ENCODE data around the gene SORT1. TPM values are rescaled to one million over a fixed set of nuclear protein-coding genes. Genes with fewer than 3 reads are reported as not detected.

Gene SORT1
- polyA plus RNA-seq, 3 donors = 21.3 to 41.1 (median 35.3) TPM

DNA sequence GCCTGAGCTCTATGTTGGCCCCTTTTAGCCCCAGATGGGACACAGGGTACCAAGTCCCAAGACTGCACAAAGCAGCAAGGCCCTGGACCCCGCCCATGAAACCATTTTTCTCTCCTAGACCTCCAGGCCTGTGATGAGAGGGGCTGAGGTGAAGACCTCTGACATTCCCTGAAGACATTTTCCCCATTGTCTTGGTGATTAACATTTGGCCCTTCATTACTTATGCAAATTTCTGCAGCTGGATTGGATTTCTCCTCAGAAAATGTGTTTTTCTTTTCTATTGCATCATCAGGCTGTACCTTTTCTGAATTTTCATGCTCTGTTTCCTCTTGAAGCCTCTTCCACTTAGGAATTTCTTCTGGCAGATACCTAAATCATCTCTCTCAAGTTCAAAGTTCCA, 36.8 kb upstream of the SORT1 start:
- H3K4me3 ChIP-seq (replicated peaks in 1 of 3; ENCODE audit: low read depth in 2 of 3, low read length in 3 of 3) = no peak overlapping the region
- H3K9ac ChIP-seq (ENCODE audit: insufficient read depth, low read length, poor library complexity, severe bottlenecking) = no peak overlapping the region
- Mint-ChIP-seq H3K36me3 (no peaks in the 10 kb centered on the region), H3K4me3 (no peak overlapping the region), H3K4me1 (no peaks in the 10 kb centered on the region), H3K27me3 (ENCODE audit: low read depth in 3 of 3) (peaks cover 4 to 19% (median 9%) of the 10 kb centered on the region in 3 donors), H3K27ac (no peak overlapping the region), H3K9me3 (peaks cover 0 to 20% (median 5%) of the 10 kb centered on the region in 7 donors)
- H3K27ac ChIP-seq (ENCODE audit: low read depth in 1 of 2, low read length in 2 of 2) = no peak overlapping the region
- no peak for DNase-seq
- no peaks in the 10 kb centered on the region for H3K79me2 ChIP-seq (ENCODE audit: insufficient read depth, low read length)
- no peaks in the 10 kb centered on the region for H3K36me3 ChIP-seq (replicated peaks in 1 of 2; ENCODE audit: control insufficient read depth in 1 of 2, insufficient read depth in 2 of 2, low read length in 2 of 2)
- TF ChIP-seq, protein P1, sequence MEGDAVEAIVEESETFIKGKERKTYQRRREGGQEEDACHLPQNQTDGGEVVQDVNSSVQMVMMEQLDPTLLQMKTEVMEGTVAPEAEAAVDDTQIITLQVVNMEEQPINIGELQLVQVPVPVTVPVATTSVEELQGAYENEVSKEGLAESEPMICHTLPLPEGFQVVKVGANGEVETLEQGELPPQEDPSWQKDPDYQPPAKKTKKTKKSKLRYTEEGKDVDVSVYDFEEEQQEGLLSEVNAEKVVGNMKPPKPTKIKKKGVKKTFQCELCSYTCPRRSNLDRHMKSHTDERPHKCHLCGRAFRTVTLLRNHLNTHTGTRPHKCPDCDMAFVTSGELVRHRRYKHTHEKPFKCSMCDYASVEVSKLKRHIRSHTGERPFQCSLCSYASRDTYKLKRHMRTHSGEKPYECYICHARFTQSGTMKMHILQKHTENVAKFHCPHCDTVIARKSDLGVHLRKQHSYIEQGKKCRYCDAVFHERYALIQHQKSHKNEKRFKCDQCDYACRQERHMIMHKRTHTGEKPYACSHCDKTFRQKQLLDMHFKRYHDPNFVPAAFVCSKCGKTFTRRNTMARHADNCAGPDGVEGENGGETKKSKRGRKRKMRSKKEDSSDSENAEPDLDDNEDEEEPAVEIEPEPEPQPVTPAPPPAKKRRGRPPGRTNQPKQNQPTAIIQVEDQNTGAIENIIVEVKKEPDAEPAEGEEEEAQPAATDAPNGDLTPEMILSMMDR (IDR thresholded peaks at IDR 0.05) = no peak
- intact Hi-C loops (cut with micrococcal nuclease) = loop anchor here in 1 of 2 donors (10.0 kb wide), 1 partner anchor 90 kb away; no protein-coding TSS in a partner anchor
- H2AFZ ChIP-seq (ENCODE audit: insufficient read depth, low read depth, low read length, poor library complexity, severe bottlenecking) = no peak overlapping the region
- no peaks in the 10 kb centered on the region for H4K20me1 ChIP-seq (ENCODE audit: insufficient read depth, low read length)
- no peak overlapping the region for H3K4me2 ChIP-seq (replicated peaks; ENCODE audit: extremely low read depth, low read length, poor library complexity, severe bottlenecking)
- H3K4me1 ChIP-seq (ENCODE audit: control insufficient read depth in 1 of 2, insufficient read depth in 2 of 2, low read length in 2 of 2) = no peaks in the 10 kb centered on the region
- WGBS (ENCODE audit: insufficient coverage) = no CpG with 5 or more reads among the region's 1 CpG
- H3K27me3 ChIP-seq (ENCODE audit: control insufficient read depth in 2 of 2, insufficient read depth in 2 of 2, low read length in 2 of 2) = peaks cover 0 to 3% of the 10 kb centered on the region in 2 donors
- H3K9me3 ChIP-seq (replicated peaks in 1 of 2; ENCODE audit: control insufficient read depth in 1 of 2, insufficient read depth in 1 of 2, low read length in 2 of 2) = no peaks in the 10 kb centered on the region

DNA sequence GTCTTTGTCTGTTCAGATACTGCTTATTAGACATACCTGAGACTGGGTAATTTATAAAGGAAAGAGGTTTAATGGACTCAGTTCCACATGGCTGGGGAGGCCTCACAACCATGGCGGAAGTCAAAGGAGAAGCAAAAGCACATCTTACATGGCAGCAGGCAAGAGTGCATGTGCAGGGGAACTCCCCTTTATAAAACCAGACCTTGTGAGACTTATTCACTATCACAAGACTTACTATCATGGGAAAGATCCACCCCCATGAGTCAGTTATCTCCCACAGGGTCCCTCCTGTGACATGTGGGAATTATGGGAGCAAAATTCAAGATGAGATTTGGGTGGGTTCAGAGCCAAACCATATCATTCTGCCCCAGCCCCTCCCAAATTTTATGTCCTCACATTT, 35.6 kb upstream of the SORT1 start:
- Mint-ChIP-seq H3K27ac (no peak overlapping the region), H3K4me3 (no peak overlapping the region), H3K36me3 (no peaks in the 10 kb centered on the region), H3K27me3 (ENCODE audit: low read depth in 3 of 3) (peaks cover 4 to 19% (median 9%) of the 10 kb centered on the region in 3 donors), H3K4me1 (no peaks in the 10 kb centered on the region), H3K9me3 (peaks cover 0 to 20% (median 5%) of the 10 kb centered on the region in 7 donors)
- Histone ChIP-seq H3K9ac (ENCODE audit: insufficient read depth, low read length, poor library complexity, severe bottlenecking) (no peak overlapping the region), H3K4me2 (replicated peaks; ENCODE audit: extremely low read depth, low read length, poor library complexity, severe bottlenecking) (no peak overlapping the region), H3K36me3 (replicated peaks in 1 of 2; ENCODE audit: control insufficient read depth in 1 of 2, insufficient read depth in 2 of 2, low read length in 2 of 2) (no peaks in the 10 kb centered on the region), H2AFZ (ENCODE audit: insufficient read depth, low read depth, low read length, poor library complexity, severe bottlenecking) (no peak overlapping the region), H3K9me3 (replicated peaks in 1 of 2; ENCODE audit: control insufficient read depth in 1 of 2, insufficient read depth in 1 of 2, low read length in 2 of 2) (no peaks in the 10 kb centered on the region), H3K4me3 (replicated peaks in 1 of 3; ENCODE audit: low read depth in 2 of 3, low read length in 3 of 3) (no peak overlapping the region), H3K79me2 (ENCODE audit: insufficient read depth, low read length) (no peaks in the 10 kb centered on the region), H3K4me1 (ENCODE audit: control insufficient read depth in 1 of 2, insufficient read depth in 2 of 2, low read length in 2 of 2) (no peaks in the 10 kb centered on the region), H4K20me1 (ENCODE audit: insufficient read depth, low read length) (no peaks in the 10 kb centered on the region), H3K27ac (ENCODE audit: low read depth in 1 of 2, low read length in 2 of 2) (no peak overlapping the region), H3K27me3 (ENCODE audit: control insufficient read depth in 2 of 2, insufficient read depth in 2 of 2, low read length in 2 of 2) (peaks cover 0 to 3% of the 10 kb centered on the region in 2 donors)
- TF ChIP-seq, protein P1 (IDR thresholded peaks at IDR 0.05) = no peak
- intact Hi-C loops (cut with micrococcal nuclease) = loop anchor here in 1 of 2 donors (10.0 kb wide), 1 partner anchor 91 kb away; no protein-coding TSS in a partner anchor
- no CpG with 5 or more reads among the region's 1 CpG for WGBS (ENCODE audit: insufficient coverage)
- DNase-seq = peak in 1 of 3 donors; percentile 31
